Stimulated activated CD4-positive, alpha-beta T cell treated with anti-CD3 and anti-CD28 coated beads, Interleukin-4, amount 100 ng/mL, for 1 hour (primary cell): Measurements from ENCODE around the gene ARHGEF4.

Source experiments
- DNase-seq: peaks from one replicate; pipeline ENCODE4 v3.0.0-alpha.2; 2020

ARHGEF4 gene

GRCh38 chr2:131027566-131028528, 191.1 kb downstream of the ARHGEF4 start:
- no peak for DNase-seq

DNA sequence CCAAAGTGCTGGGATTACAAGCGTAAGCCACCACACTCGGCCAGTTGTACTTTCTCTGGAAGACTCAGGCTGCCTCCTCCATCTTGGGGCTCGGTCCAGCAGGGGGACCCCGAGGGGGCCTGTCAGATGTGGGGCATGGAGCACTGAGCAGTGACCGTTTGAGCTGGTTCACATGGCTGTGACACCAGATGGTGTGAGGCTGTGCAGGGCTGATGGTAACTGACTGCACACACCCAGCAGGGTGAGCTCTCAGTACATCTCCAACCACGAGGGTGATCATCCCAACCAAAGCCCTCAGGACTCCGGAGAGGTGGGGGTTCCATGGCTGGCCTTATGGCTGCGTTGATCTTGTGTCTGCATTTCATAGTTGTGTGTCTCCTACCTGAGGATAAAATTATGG, 193.1 kb downstream of the ARHGEF4 start:
- no peak for DNase-seq

GRCh38 chr2:131030478-131030971, 193.8 kb downstream of the ARHGEF4 start:
- DNase-seq: no peak

DNA sequence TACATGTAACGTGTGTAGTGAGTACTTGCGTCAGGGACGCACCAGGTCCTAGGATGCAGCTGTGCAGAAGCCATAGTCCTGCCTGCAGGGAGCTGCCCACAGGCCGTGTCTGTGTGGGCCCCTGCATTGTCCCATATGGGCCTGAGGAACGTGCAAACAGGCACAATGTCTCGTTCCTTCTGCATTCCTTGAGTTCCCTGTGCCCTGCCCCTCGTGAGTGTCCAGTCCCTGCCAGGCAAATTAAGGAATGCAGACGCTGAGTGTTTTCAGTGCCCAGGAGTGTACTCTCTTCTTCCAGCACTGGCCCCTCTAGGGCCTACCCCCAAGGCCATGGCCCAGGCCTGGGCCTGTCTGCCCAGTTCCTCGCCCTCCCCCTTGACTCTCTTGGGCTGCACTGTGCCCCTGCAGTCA, 194.7 kb downstream of the ARHGEF4 start:
- DNase-seq: no peak

GRCh38 chr2:131031875-131032274, 195.2 kb downstream of the ARHGEF4 start:
- DNase-seq: no peak

DNA sequence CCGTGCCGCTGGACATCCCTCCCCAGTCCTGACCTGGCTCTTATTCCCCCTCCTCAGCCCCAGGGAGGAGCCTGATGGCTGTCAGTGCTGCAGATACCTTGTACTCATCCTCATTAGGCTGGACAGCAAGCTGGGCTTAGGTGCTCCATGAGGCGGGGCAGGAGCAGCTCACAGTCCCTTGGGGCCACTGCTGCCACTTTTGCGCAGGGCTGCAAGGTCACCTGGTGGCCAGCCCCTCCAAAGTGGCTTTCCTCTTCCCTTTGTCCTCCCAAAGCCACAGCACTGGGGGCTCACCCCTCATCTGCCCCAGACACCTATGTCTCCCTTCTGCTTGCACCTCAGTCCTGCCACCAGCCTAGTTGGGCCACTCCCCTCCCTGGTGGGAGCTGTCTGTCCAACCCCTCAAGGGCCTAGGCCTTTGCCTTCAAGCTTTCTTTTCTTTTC, 195.7 kb downstream of the ARHGEF4 start:
- DNase-seq: no peak

DNA sequence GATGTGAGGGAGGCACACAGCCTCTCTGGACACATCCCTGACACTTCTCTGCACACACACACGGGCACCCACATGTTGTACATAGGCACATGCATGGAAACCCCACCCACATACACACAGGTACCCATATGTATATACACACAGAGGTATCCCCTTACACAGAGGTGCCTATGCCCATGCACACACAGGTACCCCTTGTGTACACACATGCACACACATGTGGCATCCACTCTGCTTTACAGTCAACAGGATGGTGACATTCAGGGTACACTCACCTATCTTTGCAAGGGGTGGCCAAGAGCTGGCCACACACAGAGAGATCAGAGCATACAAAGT, 197.0 kb downstream of the ARHGEF4 start:
- DNase-seq: no peak

- peak; percentile 46 for DNase-seq
These were observed 197.7 kb downstream of the ARHGEF4 start for GRCh38 chr2:131034122-131035051.

DNA sequence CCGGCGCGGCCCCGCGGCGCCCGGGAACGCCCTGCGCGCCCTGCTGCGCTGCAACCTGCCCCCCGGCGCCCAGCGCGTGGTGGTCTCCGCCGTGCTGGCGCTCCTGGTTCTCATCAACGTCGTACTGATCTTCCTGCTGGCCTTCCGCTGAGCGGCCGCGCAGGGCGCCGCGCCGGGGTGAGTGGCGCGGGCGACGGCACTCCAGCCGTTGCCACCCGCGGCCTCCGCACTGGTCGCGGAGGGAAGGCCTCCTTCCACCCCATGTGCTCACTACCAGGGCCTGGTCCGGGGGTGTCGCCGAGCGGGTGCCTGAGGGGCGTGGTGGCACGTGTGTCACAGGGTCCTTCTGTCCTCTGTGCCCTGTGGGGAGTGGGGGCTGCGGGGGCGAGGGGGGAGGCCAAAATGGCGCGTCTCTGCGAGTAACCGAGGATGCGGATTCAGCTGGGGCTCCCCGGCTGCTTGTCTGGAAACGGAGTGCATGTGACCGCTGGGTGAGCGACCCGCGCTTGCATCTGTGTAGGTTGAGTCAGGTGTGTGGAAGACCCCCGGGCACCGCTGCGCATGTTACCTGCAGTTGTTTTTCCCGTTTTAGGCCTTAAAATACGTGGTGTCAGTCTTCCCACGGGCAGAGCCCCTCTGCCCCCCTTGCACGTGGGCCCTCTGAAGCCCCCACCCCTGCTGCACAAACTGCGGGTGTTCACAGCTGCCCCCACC, 198.6 kb downstream of the ARHGEF4 start:
- DNase-seq: no peak

DNA sequence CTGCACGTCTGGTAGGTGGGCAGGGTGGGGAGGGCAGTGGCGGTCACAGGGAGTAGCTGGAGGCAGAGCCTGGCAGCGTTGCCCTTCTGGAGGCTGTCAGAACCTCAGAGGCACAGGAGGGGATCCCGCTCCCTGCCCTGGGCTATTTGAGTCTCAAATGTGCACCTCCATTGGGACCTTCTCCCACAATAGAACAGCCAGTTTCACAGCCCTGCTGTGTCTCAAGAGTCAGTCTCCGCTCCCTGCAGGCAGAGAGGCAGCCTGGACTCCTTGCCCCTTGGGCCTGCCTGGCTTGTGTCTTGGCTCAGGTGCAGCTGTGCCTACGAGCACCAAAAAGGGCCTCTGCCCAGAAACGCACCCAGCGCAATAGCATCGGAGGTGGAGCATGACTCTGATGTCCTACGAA, 199.1 kb downstream of the ARHGEF4 start:
- no peak for DNase-seq

GRCh38 chr2:131036269-131036668, 199.6 kb downstream of the ARHGEF4 start:
- no peak for DNase-seq

GRCh38 chr2:131036696-131037397, 200.1 kb downstream of the ARHGEF4 start:
- DNase-seq: no peak

GRCh38 chr2:131037398-131038257, 200.9 kb downstream of the ARHGEF4 start:
- no peak for DNase-seq

DNA sequence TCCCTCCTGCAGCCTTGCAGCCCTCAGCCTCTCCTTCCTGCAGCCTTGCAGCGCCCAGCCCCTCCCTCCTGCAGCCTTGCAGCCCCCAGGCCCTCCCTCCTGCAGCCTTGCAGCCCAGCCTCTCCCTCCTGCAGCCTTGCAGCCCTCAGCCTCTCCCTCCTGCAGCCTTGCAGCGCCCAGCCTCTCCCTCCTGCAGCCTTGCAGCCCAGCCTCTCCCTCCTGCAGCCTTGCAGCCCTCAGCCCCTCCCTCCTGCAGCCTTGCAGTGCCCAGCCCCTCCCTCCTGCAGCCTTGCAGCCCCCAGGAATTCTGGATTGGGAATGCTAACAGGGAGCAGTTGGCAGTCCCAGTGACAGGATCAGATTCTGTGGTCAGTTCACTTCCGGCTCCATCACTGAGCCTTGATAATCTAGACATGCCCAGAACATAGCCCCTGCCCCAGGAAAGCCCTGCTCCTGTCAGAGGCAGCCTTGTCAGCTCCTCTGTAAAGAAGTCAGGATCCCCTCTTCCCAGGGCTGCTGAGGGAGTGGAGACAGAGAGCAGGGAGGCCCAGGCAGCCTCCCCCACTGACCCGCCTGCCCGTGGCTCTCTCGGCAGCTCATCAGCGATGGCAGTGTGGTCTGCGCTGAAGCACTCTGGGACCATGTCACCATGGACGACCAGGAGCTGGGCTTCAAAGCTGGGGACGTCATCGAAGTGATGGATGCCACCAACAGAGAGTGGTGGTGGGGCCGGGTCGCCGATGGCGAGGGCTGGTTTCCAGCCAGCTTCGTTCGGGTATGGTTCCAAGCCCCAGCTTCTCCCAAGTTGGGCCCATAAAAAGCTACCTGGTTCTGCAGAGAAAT, 201.8 kb downstream of the ARHGEF4 start:
- no peak for DNase-seq

GRCh38 chr2:131039101-131039440, 202.4 kb downstream of the ARHGEF4 start:
- no peak for DNase-seq

GRCh38 chr2:131039535-131039907, 202.8 kb downstream of the ARHGEF4 start:
- no peak for DNase-seq

DNA sequence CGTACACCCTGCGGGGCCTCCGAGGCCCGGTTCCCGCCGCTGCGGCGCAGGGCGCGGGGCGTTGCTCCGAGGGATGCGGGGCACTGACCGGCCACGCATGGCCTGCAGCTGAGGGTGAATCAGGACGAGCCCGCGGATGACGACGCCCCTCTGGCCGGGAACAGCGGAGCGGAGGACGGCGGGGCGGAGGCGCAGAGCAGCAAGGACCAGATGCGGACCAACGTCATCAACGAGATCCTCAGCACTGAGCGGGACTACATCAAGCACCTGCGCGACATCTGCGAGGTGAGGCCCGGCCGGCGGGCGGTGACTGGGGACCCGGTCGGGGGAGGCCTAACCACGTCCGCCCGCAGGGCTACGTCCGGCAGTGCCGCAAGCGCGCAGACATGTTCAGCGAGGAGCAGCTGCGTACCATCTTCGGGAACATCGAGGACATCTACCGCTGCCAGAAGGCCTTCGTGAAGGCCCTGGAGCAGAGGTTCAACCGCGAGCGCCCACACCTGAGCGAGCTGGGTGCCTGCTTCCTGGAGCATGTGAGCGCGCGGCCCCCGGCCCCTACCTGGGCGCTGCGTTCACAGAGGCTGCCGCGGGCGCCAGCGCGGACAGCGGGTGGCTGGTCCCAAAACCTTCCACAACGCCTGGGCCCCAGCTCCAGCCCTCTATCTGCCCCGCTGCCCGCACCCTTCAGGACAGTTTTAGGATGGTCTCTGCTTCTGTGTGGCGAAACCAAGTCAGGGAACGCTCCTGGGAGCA, 203.4 kb downstream of the ARHGEF4 start:
- peak; percentile 20 for DNase-seq

DNA sequence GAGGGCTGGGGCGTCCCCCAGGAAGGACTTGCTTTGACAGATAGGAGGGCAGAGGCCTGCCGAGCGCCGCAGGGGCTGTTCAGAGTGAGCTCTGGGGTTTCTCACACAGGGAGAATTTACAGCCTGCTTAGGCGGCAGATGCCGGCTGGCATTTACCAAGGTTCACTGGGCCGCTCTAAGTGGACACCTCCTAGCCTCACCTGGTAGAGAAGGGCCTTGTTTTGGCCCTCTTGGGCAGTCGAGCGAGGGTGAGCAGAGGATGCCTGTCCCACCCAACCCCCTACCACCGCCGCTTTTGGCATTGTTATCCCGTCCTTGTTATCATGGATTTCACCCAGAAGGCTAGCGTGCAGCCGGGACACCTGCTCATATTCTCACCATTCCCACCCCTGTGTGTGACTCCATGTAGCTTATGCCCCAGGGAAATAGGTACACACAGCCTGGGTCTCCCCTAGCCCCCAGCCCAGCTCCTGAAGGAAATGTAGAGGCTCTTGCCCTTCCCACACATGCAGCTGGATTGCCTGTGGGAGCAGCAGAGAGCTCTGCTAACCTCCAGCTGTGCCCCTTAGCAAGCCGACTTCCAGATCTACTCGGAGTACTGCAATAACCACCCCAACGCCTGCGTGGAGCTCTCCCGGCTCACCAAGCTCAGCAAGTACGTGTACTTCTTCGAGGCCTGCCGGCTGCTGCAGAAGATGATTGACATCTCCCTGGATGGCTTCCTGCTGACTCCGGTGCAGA, 204.1 kb downstream of the ARHGEF4 start:
- DNase-seq: no peak
